WTC11 (cell line): ENCODE measurements around the gene BPGM.

Experiments used
- CBFB ChIP-seq: sonication (generic); formaldehyde crosslinking; IDR thresholded peaks from 2 replicates; pipeline ENCODE4 v1.8.1; 2022; ENCODE audit warnings: mild to moderate bottlenecking, low read depth, missing genetic modification reagents
- GRHL2 ChIP-seq: fragments of 250-450 bp; sonication (Bioruptor Pico); IDR thresholded peaks from 2 replicates; pipeline ENCODE4 v1.8.0; 2022; ENCODE audit warnings: mild to moderate bottlenecking, moderate library complexity; ENCODE audit not compliant: insufficient replicate concordance, severe bottlenecking
- IRF2 ChIP-seq: sonication (generic); formaldehyde crosslinking; IDR thresholded peaks from 2 replicates; pipeline ENCODE4 v1.8.0; 2022; ENCODE audit warnings: low read depth, missing genetic modification reagents, borderline replicate concordance
- JUN ChIP-seq: sonication (generic); formaldehyde crosslinking; IDR thresholded peaks from 2 replicates; pipeline ENCODE4 v1.8.0; 2023; ENCODE audit warnings: mild to moderate bottlenecking, missing genetic modification reagents
- TP53 ChIP-seq: sonication (generic); formaldehyde crosslinking; IDR thresholded peaks from 2 replicates; pipeline ENCODE4 v1.8.1; 2023; ENCODE audit warnings: mild to moderate bottlenecking, missing genetic modification reagents
- TF ChIP-seq, protein P1 (sequence below): fragments of 200-600 bp; IDR thresholded peaks from 2 replicates; pipeline ENCODE4 v1.8.0; 2022; ENCODE audit warnings: antibody characterized with exemption
- TF ChIP-seq, protein P2 (sequence below): sonication (generic); formaldehyde crosslinking; IDR thresholded peaks from 2 replicates; pipeline ENCODE4 v1.8.1; 2023; ENCODE audit warnings: mild to moderate bottlenecking, missing genetic modification reagents, moderate library complexity
- TF ChIP-seq, protein P3 (sequence below): sonication (generic); formaldehyde crosslinking; IDR thresholded peaks from 2 replicates; pipeline ENCODE4 v1.8.0; 2022; ENCODE audit warnings: mild to moderate bottlenecking, missing genetic modification reagents
- TF ChIP-seq, protein P4 (sequence below): sonication (generic); formaldehyde crosslinking; IDR thresholded peaks from 2 replicates; pipeline ENCODE4 v1.8.1; 2023; ENCODE audit warnings: mild to moderate bottlenecking, missing genetic modification reagents
- TF ChIP-seq, protein P5 (sequence below): sonication (generic); formaldehyde crosslinking; IDR thresholded peaks from 2 replicates; pipeline ENCODE4 v1.8.0; 2023; ENCODE audit warnings: missing genetic modification reagents, mild to moderate bottlenecking, borderline replicate concordance
- TF ChIP-seq, protein P6 (sequence below): sonication (generic); formaldehyde crosslinking; conservative IDR thresholded peaks from 2 replicates; pipeline ENCODE4 v1.8.1; 2022; ENCODE audit warnings: mild to moderate bottlenecking, missing genetic modification reagents
- TF ChIP-seq, protein P7 (sequence below): fragments of 250-450 bp; sonication (Bioruptor Pico); IDR thresholded peaks from 2 replicates; pipeline ENCODE4 v2.1.2; 2022; ENCODE audit warnings: mild to moderate bottlenecking, moderate library complexity
- TF ChIP-seq, protein P8 (sequence below): sonication (generic); formaldehyde crosslinking; IDR thresholded peaks from 2 replicates; pipeline ENCODE4 v1.8.1; 2023; ENCODE audit warnings: mild to moderate bottlenecking, moderate library complexity, missing genetic modification reagents

DNA sequence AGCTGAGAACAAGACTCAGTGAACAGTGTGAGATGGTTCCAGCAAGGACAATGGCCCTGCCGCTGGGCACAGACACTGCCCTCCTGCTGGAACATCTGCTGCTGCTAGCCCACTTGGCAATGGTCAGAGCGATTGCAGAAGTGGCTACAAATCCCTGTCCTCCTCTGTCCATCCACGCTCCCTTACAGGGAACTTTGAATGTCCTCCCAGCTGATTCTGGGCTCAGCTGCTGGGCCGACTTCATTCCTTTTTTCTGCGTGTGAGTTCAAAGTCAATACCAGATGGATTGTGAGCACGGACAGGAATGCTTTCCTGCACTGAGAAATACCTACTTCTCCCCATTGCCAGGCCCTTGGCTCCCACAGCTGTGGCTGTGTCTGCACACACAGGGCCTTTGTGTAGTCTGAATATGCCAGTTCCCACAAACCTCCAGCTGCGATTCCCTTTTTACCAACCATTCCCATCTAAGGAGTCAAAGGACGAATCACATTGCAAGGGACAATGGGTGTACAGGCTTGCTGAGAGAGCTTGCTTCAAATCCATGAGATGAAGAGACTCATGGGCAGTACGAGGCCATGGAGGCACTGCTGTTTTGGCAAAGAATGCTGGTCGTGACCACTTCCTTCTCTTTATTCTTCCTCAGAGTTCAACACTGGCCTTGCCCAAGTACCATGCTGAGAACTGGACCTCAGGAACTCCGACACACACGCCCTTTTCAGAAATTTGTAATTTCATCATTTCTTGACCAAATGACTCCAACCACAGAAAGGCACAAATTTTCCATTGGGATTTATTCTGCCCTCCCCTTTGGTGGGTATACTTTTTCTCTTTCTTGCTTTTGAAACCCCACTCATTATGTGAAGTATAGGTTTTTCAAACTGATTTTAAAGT is 44.2 kb downstream of the BPGM start:
- TF ChIP-seq, protein P1, sequence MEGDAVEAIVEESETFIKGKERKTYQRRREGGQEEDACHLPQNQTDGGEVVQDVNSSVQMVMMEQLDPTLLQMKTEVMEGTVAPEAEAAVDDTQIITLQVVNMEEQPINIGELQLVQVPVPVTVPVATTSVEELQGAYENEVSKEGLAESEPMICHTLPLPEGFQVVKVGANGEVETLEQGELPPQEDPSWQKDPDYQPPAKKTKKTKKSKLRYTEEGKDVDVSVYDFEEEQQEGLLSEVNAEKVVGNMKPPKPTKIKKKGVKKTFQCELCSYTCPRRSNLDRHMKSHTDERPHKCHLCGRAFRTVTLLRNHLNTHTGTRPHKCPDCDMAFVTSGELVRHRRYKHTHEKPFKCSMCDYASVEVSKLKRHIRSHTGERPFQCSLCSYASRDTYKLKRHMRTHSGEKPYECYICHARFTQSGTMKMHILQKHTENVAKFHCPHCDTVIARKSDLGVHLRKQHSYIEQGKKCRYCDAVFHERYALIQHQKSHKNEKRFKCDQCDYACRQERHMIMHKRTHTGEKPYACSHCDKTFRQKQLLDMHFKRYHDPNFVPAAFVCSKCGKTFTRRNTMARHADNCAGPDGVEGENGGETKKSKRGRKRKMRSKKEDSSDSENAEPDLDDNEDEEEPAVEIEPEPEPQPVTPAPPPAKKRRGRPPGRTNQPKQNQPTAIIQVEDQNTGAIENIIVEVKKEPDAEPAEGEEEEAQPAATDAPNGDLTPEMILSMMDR: no peak
- TF ChIP-seq IRF2 (CRISPR knock-in tag) (no peak), CBFB (no peak), GRHL2 (no peak), TP53 (CRISPR knock-in tag) (no peak), JUN (CRISPR knock-in tag) (no peak)
- TF ChIP-seq, protein P2, sequence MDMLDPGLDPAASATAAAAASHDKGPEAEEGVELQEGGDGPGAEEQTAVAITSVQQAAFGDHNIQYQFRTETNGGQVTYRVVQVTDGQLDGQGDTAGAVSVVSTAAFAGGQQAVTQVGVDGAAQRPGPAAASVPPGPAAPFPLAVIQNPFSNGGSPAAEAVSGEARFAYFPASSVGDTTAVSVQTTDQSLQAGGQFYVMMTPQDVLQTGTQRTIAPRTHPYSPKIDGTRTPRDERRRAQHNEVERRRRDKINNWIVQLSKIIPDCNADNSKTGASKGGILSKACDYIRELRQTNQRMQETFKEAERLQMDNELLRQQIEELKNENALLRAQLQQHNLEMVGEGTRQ (CRISPR knock-in tag): no peak
- TF ChIP-seq, protein P3, sequence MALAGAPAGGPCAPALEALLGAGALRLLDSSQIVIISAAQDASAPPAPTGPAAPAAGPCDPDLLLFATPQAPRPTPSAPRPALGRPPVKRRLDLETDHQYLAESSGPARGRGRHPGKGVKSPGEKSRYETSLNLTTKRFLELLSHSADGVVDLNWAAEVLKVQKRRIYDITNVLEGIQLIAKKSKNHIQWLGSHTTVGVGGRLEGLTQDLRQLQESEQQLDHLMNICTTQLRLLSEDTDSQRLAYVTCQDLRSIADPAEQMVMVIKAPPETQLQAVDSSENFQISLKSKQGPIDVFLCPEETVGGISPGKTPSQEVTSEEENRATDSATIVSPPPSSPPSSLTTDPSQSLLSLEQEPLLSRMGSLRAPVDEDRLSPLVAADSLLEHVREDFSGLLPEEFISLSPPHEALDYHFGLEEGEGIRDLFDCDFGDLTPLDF (CRISPR knock-in tag): no peak
- TF ChIP-seq, protein P4, sequence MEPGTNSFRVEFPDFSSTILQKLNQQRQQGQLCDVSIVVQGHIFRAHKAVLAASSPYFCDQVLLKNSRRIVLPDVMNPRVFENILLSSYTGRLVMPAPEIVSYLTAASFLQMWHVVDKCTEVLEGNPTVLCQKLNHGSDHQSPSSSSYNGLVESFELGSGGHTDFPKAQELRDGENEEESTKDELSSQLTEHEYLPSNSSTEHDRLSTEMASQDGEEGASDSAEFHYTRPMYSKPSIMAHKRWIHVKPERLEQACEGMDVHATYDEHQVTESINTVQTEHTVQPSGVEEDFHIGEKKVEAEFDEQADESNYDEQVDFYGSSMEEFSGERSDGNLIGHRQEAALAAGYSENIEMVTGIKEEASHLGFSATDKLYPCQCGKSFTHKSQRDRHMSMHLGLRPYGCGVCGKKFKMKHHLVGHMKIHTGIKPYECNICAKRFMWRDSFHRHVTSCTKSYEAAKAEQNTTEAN (CRISPR knock-in tag): no peak
- TF ChIP-seq, protein P5, sequence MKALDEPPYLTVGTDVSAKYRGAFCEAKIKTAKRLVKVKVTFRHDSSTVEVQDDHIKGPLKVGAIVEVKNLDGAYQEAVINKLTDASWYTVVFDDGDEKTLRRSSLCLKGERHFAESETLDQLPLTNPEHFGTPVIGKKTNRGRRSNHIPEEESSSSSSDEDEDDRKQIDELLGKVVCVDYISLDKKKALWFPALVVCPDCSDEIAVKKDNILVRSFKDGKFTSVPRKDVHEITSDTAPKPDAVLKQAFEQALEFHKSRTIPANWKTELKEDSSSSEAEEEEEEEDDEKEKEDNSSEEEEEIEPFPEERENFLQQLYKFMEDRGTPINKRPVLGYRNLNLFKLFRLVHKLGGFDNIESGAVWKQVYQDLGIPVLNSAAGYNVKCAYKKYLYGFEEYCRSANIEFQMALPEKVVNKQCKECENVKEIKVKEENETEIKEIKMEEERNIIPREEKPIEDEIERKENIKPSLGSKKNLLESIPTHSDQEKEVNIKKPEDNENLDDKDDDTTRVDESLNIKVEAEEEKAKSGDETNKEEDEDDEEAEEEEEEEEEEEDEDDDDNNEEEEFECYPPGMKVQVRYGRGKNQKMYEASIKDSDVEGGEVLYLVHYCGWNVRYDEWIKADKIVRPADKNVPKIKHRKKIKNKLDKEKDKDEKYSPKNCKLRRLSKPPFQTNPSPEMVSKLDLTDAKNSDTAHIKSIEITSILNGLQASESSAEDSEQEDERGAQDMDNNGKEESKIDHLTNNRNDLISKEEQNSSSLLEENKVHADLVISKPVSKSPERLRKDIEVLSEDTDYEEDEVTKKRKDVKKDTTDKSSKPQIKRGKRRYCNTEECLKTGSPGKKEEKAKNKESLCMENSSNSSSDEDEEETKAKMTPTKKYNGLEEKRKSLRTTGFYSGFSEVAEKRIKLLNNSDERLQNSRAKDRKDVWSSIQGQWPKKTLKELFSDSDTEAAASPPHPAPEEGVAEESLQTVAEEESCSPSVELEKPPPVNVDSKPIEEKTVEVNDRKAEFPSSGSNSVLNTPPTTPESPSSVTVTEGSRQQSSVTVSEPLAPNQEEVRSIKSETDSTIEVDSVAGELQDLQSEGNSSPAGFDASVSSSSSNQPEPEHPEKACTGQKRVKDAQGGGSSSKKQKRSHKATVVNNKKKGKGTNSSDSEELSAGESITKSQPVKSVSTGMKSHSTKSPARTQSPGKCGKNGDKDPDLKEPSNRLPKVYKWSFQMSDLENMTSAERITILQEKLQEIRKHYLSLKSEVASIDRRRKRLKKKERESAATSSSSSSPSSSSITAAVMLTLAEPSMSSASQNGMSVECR (CRISPR knock-in tag): no peak
- TF ChIP-seq, protein P6, sequence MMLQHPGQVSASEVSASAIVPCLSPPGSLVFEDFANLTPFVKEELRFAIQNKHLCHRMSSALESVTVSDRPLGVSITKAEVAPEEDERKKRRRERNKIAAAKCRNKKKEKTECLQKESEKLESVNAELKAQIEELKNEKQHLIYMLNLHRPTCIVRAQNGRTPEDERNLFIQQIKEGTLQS (CRISPR knock-in tag): no peak
- TF ChIP-seq, protein P7, sequence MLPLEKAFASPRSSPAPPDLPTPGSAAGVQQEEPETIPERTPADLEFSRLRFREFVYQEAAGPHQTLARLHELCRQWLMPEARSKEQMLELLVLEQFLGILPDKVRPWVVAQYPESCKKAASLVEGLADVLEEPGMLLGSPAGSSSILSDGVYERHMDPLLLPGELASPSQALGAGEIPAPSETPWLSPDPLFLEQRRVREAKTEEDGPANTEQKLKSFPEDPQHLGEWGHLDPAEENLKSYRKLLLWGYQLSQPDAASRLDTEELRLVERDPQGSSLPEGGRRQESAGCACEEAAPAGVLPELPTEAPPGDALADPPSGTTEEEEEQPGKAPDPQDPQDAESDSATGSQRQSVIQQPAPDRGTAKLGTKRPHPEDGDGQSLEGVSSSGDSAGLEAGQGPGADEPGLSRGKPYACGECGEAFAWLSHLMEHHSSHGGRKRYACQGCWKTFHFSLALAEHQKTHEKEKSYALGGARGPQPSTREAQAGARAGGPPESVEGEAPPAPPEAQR (CRISPR knock-in tag): no peak
- TF ChIP-seq, protein P8, sequence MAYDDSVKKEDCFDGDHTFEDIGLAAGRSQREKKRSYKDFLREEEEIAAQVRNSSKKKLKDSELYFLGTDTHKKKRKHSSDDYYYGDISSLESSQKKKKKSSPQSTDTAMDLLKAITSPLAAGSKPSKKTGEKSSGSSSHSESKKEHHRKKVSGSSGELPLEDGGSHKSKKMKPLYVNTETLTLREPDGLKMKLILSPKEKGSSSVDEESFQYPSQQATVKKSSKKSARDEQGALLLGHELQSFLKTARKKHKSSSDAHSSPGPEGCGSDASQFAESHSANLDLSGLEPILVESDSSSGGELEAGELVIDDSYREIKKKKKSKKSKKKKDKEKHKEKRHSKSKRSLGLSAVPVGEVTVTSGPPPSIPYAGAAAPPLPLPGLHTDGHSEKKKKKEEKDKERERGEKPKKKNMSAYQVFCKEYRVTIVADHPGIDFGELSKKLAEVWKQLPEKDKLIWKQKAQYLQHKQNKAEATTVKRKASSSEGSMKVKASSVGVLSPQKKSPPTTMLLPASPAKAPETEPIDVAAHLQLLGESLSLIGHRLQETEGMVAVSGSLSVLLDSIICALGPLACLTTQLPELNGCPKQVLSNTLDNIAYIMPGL (CRISPR knock-in tag): no peak
